ENCODE results near the gene TRMT1L. TPM values are rescaled to one million over a fixed set of nuclear protein-coding genes. Genes with fewer than 3 reads are reported as not detected.

TRMT1L gene
- total RNA-seq, 1 experiment from 2014 or later = 11.3 TPM

GRCh38 chr1:185070051-185070450 is 86.7 kb downstream of the TRMT1L start:
- H3K79me2 ChIP-seq (ENCODE audit: low read length) = peaks cover 39% of the 10 kb centered on the region; the same call in 1 of the 2 replicates
- no peak for DNase-seq
- intact Hi-C loops (cut with micrococcal nuclease) = no loop called here
- TF ChIP-seq CTCF (conservative IDR thresholded peaks at IDR 0.05; ENCODE audit: low read depth, low read length) (no peak), EZH2 (IDR thresholded peaks at IDR 0.05; ENCODE audit: low read length, unreplicated experiment) (no peak), EZH2phosphoT487 (IDR thresholded peaks at IDR 0.05; ENCODE audit: borderline replicate concordance, low read length) (no peak)
- H3K9ac ChIP-seq (ENCODE audit: low read length) = no peak overlapping the region
- no peak overlapping the region for H3K27ac ChIP-seq (ENCODE audit: low read length)
- POLR2A ChIA-PET (ENCODE audit: unreplicated experiment) = no interaction called here
- no peaks in the 10 kb centered on the region for H3K9me2 ChIP-seq (replicated peaks; ENCODE audit: low read length)
- no TSS peak for BruUV-seq (replicated peaks)
- no peak for ATAC-seq
- H3K4me1 ChIP-seq (ENCODE audit: insufficient read depth, low read length) = peaks cover 6% of the 10 kb centered on the region; the same call in 1 of the 2 replicates
- no peaks in the 10 kb centered on the region for H3K27me3 ChIP-seq (ENCODE audit: low read length)
- no peaks in the 10 kb centered on the region for H3K36me3 ChIP-seq (ENCODE audit: low read depth, low read length)
- H3K4me2 ChIP-seq (ENCODE audit: low read length) = no peak overlapping the region
- no peaks in the 10 kb centered on the region for H3K9me3 ChIP-seq (ENCODE audit: low read length)
- no peak overlapping the region for H3K4me3 ChIP-seq (ENCODE audit: low read length)
- H4K20me1 ChIP-seq (ENCODE audit: low read length) = no peaks in the 10 kb centered on the region
- CTCF ChIA-PET = interaction anchor here (0.6 kb wide), 1 partner anchor 373 kb away, joined by 3 read pairs; no protein-coding TSS in a partner anchor
- H2AFZ ChIP-seq (ENCODE audit: low read length) = no peak overlapping the region
- H3F3A ChIP-seq (ENCODE audit: low read length, unreplicated experiment) = no peaks in the 10 kb centered on the region

GRCh38 chr1:185069202-185069772 is 87.5 kb downstream of the TRMT1L start:
- no TSS peak for BruUV-seq (replicated peaks)
- DNase-seq (no peak), ATAC-seq (no peak)
- Histone ChIP-seq H3K36me3 (ENCODE audit: low read depth, low read length) (no peaks in the 10 kb centered on the region), H3K27me3 (ENCODE audit: low read length) (no peaks in the 10 kb centered on the region), H3K4me1 (ENCODE audit: insufficient read depth, low read length) (peaks cover 6% of the 10 kb centered on the region; the same call in 1 of the 2 replicates), H3K9me2 (replicated peaks; ENCODE audit: low read length) (no peaks in the 10 kb centered on the region), H4K20me1 (ENCODE audit: low read length) (no peaks in the 10 kb centered on the region), H3K9me3 (ENCODE audit: low read length) (no peaks in the 10 kb centered on the region), H3K27ac (ENCODE audit: low read length) (no peak overlapping the region), H3F3A (ENCODE audit: low read length, unreplicated experiment) (no peaks in the 10 kb centered on the region), H3K4me2 (ENCODE audit: low read length) (no peak overlapping the region), H3K4me3 (ENCODE audit: low read length) (no peak overlapping the region), H3K9ac (ENCODE audit: low read length) (no peak overlapping the region), H3K79me2 (ENCODE audit: low read length) (peaks cover 39% of the 10 kb centered on the region), H2AFZ (ENCODE audit: low read length) (no peak overlapping the region)
- ChIA-PET POLR2A (ENCODE audit: unreplicated experiment) (no interaction called here), CTCF (interaction anchor here (0.6 kb wide), 1 partner anchor 373 kb away, joined by 3 read pairs; no protein-coding TSS in a partner anchor)
- no peak for TF ChIP-seq EZH2 (IDR thresholded peaks at IDR 0.05; ENCODE audit: low read length, unreplicated experiment)
- no peak for TF ChIP-seq CTCF (conservative IDR thresholded peaks at IDR 0.05; ENCODE audit: low read depth, low read length)
- TF ChIP-seq EZH2phosphoT487 (IDR thresholded peaks at IDR 0.05; ENCODE audit: borderline replicate concordance, low read length) = no peak
- intact Hi-C loops (cut with micrococcal nuclease) = no loop called here

GRCh38 chr1:185068341-185068740 is 88.4 kb downstream of the TRMT1L start:
- no peak overlapping the region for H3K27ac ChIP-seq (ENCODE audit: low read length)
- intact Hi-C loops (cut with micrococcal nuclease) = no loop called here
- H3K27me3 ChIP-seq (ENCODE audit: low read length) = no peaks in the 10 kb centered on the region
- no peaks in the 10 kb centered on the region for H3K9me2 ChIP-seq (replicated peaks; ENCODE audit: low read length)
- H3K9me3 ChIP-seq (ENCODE audit: low read length) = no peaks in the 10 kb centered on the region
- BruUV-seq (replicated peaks) = no TSS peak
- H3K4me1 ChIP-seq (ENCODE audit: insufficient read depth, low read length) = peaks cover 6% of the 10 kb centered on the region; the same call in 1 of the 2 replicates
- H2AFZ ChIP-seq (ENCODE audit: low read length) = no peak overlapping the region
- ATAC-seq (no peak), DNase-seq (no peak)
- H3K79me2 ChIP-seq (ENCODE audit: low read length) = peaks cover 39% of the 10 kb centered on the region
- no peak overlapping the region for H3K4me3 ChIP-seq (ENCODE audit: low read length)
- H4K20me1 ChIP-seq (ENCODE audit: low read length) = no peaks in the 10 kb centered on the region
- ChIA-PET POLR2A (ENCODE audit: unreplicated experiment) (no interaction called here), CTCF (no interaction called here)
- peaks cover 6% of the 10 kb centered on the region; the same call in 1 of the 2 replicates for H3K36me3 ChIP-seq (ENCODE audit: low read depth, low read length)
- no peaks in the 10 kb centered on the region for H3F3A ChIP-seq (ENCODE audit: low read length, unreplicated experiment)
- no peak overlapping the region for H3K9ac ChIP-seq (ENCODE audit: low read length)
- H3K4me2 ChIP-seq (ENCODE audit: low read length) = no peak overlapping the region
- TF ChIP-seq EZH2 (IDR thresholded peaks at IDR 0.05; ENCODE audit: low read length, unreplicated experiment) (no peak), CTCF (conservative IDR thresholded peaks at IDR 0.05; ENCODE audit: low read depth, low read length) (no peak), EZH2phosphoT487 (IDR thresholded peaks at IDR 0.05; ENCODE audit: borderline replicate concordance, low read length) (no peak)
